ENCODE results near the gene LIPJ.

The LIPJ gene

GRCh38 chr10:88586462-88586861 lies at the start of gene LIPJ:
TSS of gene LIPJ (plus strand) at chr10:88586762. CDS start at chr10:88590688, 3,926 bp downstream.
- no peak for DNase-seq (ENCODE audit: low read depth)

- no peak for DNase-seq (ENCODE audit: low read depth)
Observed at GRCh38 chr10:88537322-88537721, 49.2 kb upstream of the LIPJ start.

- no peak for DNase-seq (ENCODE audit: low read depth)
Observed at GRCh38 chr10:88538048-88538447, 48.5 kb upstream of the LIPJ start.

- no peak for DNase-seq (ENCODE audit: low read depth)
Observed at GRCh38 chr10:88540351-88540750, 46.2 kb upstream of the LIPJ start.

GRCh38 chr10:88541116-88541626 lies 45.4 kb upstream of the LIPJ start:
- DNase-seq (ENCODE audit: low read depth): no peak

GRCh38 chr10:88542522-88542921 lies 44.0 kb upstream of the LIPJ start:
- no peak for DNase-seq (ENCODE audit: low read depth)

GRCh38 chr10:88544140-88544870 lies 42.3 kb upstream of the LIPJ start:
- no peak for DNase-seq (ENCODE audit: low read depth)

- DNase-seq (ENCODE audit: low read depth): no peak
Observed at GRCh38 chr10:88545359-88545758, 41.2 kb upstream of the LIPJ start.

GRCh38 chr10:88546497-88546896 lies 40.1 kb upstream of the LIPJ start:
- no peak for DNase-seq (ENCODE audit: low read depth)

- DNase-seq (ENCODE audit: low read depth): no peak
Observed at GRCh38 chr10:88551246-88551645, 35.3 kb upstream of the LIPJ start.

- DNase-seq (ENCODE audit: low read depth): no peak
Observed at GRCh38 chr10:88553116-88553752, 33.3 kb upstream of the LIPJ start.

GRCh38 chr10:88555190-88555908 lies 31.2 kb upstream of the LIPJ start:
- no peak for DNase-seq (ENCODE audit: low read depth)

GRCh38 chr10:88557256-88557655 lies 29.3 kb upstream of the LIPJ start:
- no peak for DNase-seq (ENCODE audit: low read depth)

- no peak for DNase-seq (ENCODE audit: low read depth)
Observed at GRCh38 chr10:88557658-88558057, 28.9 kb upstream of the LIPJ start.

GRCh38 chr10:88562152-88562551 lies 24.4 kb upstream of the LIPJ start:
- DNase-seq (ENCODE audit: low read depth): no peak

- DNase-seq (ENCODE audit: low read depth): no peak
Observed at GRCh38 chr10:88565072-88565471, 21.5 kb upstream of the LIPJ start.

GRCh38 chr10:88582411-88582805 lies 4.2 kb upstream of the LIPJ start:
- DNase-seq (ENCODE audit: low read depth): no peak

GRCh38 chr10:88582806-88583583 lies 3.6 kb upstream of the LIPJ start, which contains the start of gene RNLS:
TSS of gene RNLS (minus strand) at chr10:88583318.
- DNase-seq (ENCODE audit: low read depth): peak; percentile 56

GRCh38 chr10:88583584-88583957 lies 3.0 kb upstream of the LIPJ start:
- DNase-seq (ENCODE audit: low read depth): no peak

- no peak for DNase-seq (ENCODE audit: low read depth)
Observed at GRCh38 chr10:88592381-88592780, 5.8 kb downstream of the LIPJ start.

- no peak for DNase-seq (ENCODE audit: low read depth)
Observed at GRCh38 chr10:88592906-88593305, 6.3 kb downstream of the LIPJ start.

GRCh38 chr10:88594482-88594881 lies 7.9 kb downstream of the LIPJ start:
- no peak for DNase-seq (ENCODE audit: low read depth)
